ENCODE results near the gene UROD. TPM values are rescaled to one million over a fixed set of nuclear protein-coding genes. Genes with fewer than 3 reads are reported as not detected.
A peak's percentile ranks its signal among the peaks of the same experiment; 100 is the strongest.

UROD gene
- total RNA-seq, 1 experiment from 2014 or later: 92.2 TPM

DNA sequence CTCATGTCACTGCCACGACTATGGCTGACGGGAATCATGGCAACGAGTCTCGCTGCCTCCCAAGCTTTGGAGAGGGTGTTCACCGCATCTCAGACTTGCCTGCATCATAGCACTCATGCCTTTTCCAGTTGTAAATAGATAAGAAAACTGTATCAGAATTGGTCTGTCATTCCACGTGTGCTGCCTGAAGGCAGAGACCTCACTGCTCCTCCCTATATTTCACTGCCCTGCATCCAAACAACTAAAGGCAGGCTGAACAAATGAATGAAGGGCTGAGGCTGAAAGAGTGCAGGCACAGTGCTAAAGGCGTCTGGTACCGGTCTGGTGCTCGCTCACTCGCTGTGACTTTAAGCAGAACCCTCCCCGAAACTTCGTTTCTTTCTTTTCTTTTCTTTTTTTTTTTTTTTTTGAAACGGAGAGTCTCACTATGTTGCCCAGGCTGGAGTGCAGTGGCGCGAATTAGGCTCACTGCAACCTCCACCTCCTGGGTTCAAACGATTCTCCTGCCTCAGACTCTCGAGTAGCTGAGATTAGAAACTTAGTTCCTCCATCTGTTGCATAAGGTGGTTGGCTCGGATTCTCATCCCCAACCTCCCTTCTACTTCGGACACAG lies 26.2 kb upstream of the UROD start:
- Mint-ChIP-seq H3K9me3 (peaks cover 2 to 3% of the 10 kb centered on the region in 2 experiments; a peak in 3 of 5 replicates), H3K4me1 (peaks cover 9 to 17% of the 10 kb centered on the region in 2 experiments), H3K27ac (no peak overlapping the region; a peak in 1 of 7 replicates), H3K36me3 (ENCODE audit: insufficient read depth in 1 of 3, low read depth in 3 of 3) (peaks cover 2 to 8% (median 3%) of the 10 kb centered on the region in 3 experiments; a peak in 6 of 7 replicates), H3K4me3 (peak overlapping the region; percentile 99), H3K27me3 (ENCODE audit: low read depth) (no peaks in the 10 kb centered on the region)
- no peak overlapping the region; the same call in 1 of the 2 replicates for H3K14ac ChIP-seq (ENCODE audit: insufficient read depth, low read length)
- H3K79me1 ChIP-seq (ENCODE audit: insufficient read depth, low read depth, low read length, poor library complexity, severe bottlenecking): no peaks in the 10 kb centered on the region
- no peak overlapping the region for H3K56ac ChIP-seq (ENCODE audit: insufficient read length, low read depth, low read length)
- no peak overlapping the region for H2BK12ac ChIP-seq (ENCODE audit: insufficient read length, low read depth, low read length)
- WGBS (ENCODE audit: extremely low coverage, insufficient read length, low lambda C conversion rate): no CpG with 5 or more reads among the region's 19 CpGs
- peaks cover 9% of the 10 kb centered on the region for H3K23me2 ChIP-seq (ENCODE audit: insufficient read length, low read depth, low read length, poor library complexity, severe bottlenecking)
- peak overlapping the region; percentile 4 for H3K18ac ChIP-seq (ENCODE audit: insufficient read length, low read depth, low read length)
- H4K5ac ChIP-seq (ENCODE audit: insufficient read length, low read depth, low read length): no peak overlapping the region
- H2AK5ac ChIP-seq (ENCODE audit: insufficient read length, low read length): no peak overlapping the region
- no peak for DNase-seq
- no peak overlapping the region for H2AFZ ChIP-seq (ENCODE audit: low read length)
- H3K9me3 ChIP-seq (ENCODE audit: control insufficient read depth, low read depth, low read length): no peaks in the 10 kb centered on the region
- no peak overlapping the region for H4K91ac ChIP-seq (ENCODE audit: insufficient read length, low read depth, low read length)
- H3K27ac ChIP-seq (ENCODE audit: insufficient read length, low read depth, low read length): no peak overlapping the region
- peak overlapping the region; percentile 98 for H3K4me2 ChIP-seq (ENCODE audit: insufficient read depth, insufficient read length, low read length)
- peak overlapping the region; percentile 36 for H3K9ac ChIP-seq (ENCODE audit: extremely low read depth, insufficient read length, low read length)
- no peak overlapping the region for H3T11ph ChIP-seq (ENCODE audit: low read length)
- H3K4me1 ChIP-seq (ENCODE audit: insufficient read depth, low read length): peaks cover 5% of the 10 kb centered on the region; the same call in 1 of the 2 replicates
- H3K27me3 ChIP-seq (ENCODE audit: insufficient read depth, low read length): no peaks in the 10 kb centered on the region
- no peaks in the 10 kb centered on the region for H3K79me2 ChIP-seq (ENCODE audit: insufficient read depth, low read length)
- TF ChIP-seq, protein P1, sequence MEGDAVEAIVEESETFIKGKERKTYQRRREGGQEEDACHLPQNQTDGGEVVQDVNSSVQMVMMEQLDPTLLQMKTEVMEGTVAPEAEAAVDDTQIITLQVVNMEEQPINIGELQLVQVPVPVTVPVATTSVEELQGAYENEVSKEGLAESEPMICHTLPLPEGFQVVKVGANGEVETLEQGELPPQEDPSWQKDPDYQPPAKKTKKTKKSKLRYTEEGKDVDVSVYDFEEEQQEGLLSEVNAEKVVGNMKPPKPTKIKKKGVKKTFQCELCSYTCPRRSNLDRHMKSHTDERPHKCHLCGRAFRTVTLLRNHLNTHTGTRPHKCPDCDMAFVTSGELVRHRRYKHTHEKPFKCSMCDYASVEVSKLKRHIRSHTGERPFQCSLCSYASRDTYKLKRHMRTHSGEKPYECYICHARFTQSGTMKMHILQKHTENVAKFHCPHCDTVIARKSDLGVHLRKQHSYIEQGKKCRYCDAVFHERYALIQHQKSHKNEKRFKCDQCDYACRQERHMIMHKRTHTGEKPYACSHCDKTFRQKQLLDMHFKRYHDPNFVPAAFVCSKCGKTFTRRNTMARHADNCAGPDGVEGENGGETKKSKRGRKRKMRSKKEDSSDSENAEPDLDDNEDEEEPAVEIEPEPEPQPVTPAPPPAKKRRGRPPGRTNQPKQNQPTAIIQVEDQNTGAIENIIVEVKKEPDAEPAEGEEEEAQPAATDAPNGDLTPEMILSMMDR (conservative IDR thresholded peaks at IDR 0.05): no peak
- H4K8ac ChIP-seq (replicated peaks; ENCODE audit: insufficient read length, low read depth, low read length): no peak overlapping the region
- H2BK15ac ChIP-seq (ENCODE audit: low read depth, low read length): no peak overlapping the region
- no peak overlapping the region for H3K23ac ChIP-seq (ENCODE audit: insufficient read length, low read depth, low read length)
- no peak overlapping the region for H2BK5ac ChIP-seq (ENCODE audit: insufficient read length, low read length)
- H3K4ac ChIP-seq (ENCODE audit: low read depth, low read length): no peak overlapping the region
- no peaks in the 10 kb centered on the region for H4K20me1 ChIP-seq (ENCODE audit: control insufficient read depth, insufficient read depth, insufficient read length)
- H2BK20ac ChIP-seq (ENCODE audit: low read depth, low read length, poor library complexity, severe bottlenecking): no peak overlapping the region
- no peak overlapping the region for H2BK120ac ChIP-seq (ENCODE audit: low read depth, low read length, poor library complexity, severe bottlenecking)

All from H9 (cell line).